ENCODE data around the gene BCL2L15.

GRCh38 chr1:113929750-113930498 lies 42.5 kb upstream of the BCL2L15 start:
- peak; percentile 11; the same call in 1 of the 2 replicates for TF ChIP-seq TAF1 (IDR thresholded peaks at IDR 0.05; ENCODE audit: borderline replicate concordance, low read depth, low read length)
- no peak for TF ChIP-seq POLR2A (IDR thresholded peaks at IDR 0.05; ENCODE audit: low read depth, low read length)
- TF ChIP-seq POLR2AphosphoS5 (IDR thresholded peaks at IDR 0.05; ENCODE audit: low read depth, low read length), result no peak
